HL-60 (cell line): ENCODE data around the gene MRPL37.

Experiments used
- DNase-seq, 2 experiments: peaks; one replicate each; pipeline ENCODE4 v3.0.0-alpha.2; 2010 to 2020; ENCODE audit warnings: low read depth in 1 of 2, low spot score in 1 of 2
- H3K27ac ChIP-seq: fragments of 250-450 bp; sonication (Bioruptor Pico); replicated peaks from 2 replicates; pipeline ENCODE4 v1.5.1; 2020; ENCODE audit warnings: mild to moderate bottlenecking, moderate library complexity
- H3K27me3 ChIP-seq: fragments of 250-450 bp; sonication (Bioruptor Pico); 2 replicates; pipeline ENCODE4 v1.5.1; 2021; ENCODE audit warnings: mild to moderate bottlenecking, moderate library complexity; ENCODE audit not compliant: insufficient read depth, poor library complexity, severe bottlenecking
- H3K4me3 ChIP-seq: replicated peaks from 2 replicates; pipeline ENCODE4 v1.5.1; 2011; ENCODE audit warnings: mild to moderate bottlenecking, control low read depth, low read length; ENCODE audit not compliant: insufficient read depth
- GABPA ChIP-seq: IDR thresholded peaks from 2 replicates; pipeline ENCODE4 v1.6.1; 2012; ENCODE audit warnings: low read depth
- POLR2AphosphoS5 ChIP-seq: IDR thresholded peaks from 2 replicates; pipeline ENCODE4 v1.6.1; 2012; ENCODE audit warnings: low read depth
- SPI1 ChIP-seq: IDR thresholded peaks from 2 replicates; pipeline ENCODE4 v1.6.1; 2012; ENCODE audit warnings: low read depth, mild to moderate bottlenecking, borderline replicate concordance
- TF ChIP-seq, protein P1 (sequence below): IDR thresholded peaks from 2 replicates; pipeline ENCODE4 v1.6.1; 2012; ENCODE audit warnings: low read depth; ENCODE audit not compliant: insufficient replicate concordance
- TF ChIP-seq, protein P2 (sequence below): IDR thresholded peaks from one replicate; pipeline ENCODE4 v1.5.1; 2011; ENCODE audit warnings: low read length, control low read depth, inconsistent platforms; ENCODE audit not compliant: insufficient read depth

Gene MRPL37

DNA sequence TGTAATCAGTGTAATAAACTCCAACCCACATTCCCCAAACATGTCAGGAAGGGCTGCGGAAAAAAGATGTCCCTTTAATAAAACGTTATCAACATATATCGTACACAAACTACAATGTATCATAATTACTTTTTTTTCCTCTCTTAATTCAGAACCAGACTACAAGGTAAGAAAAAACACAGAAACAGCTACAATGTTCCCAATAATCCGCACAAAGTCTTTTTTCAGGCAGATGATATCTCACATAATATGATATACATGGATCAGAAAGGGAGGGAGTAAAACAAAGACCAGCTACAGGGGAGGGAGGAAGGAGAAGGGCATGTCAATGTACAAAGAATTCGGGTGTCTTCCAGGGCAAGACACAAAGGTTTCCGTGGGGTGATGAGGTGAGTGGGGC lies 25.4 kb downstream of the MRPL37 start:
- DNase-seq, result no peak
- Histone ChIP-seq H3K27ac (no peak overlapping the region), H3K27me3 (no peaks in the 10 kb centered on the region), H3K4me3 (no peak overlapping the region)
- 0 out of 2 replicates have a peak, but pooled peaks have one; percentile 6 for TF ChIP-seq POLR2AphosphoS5
- TF ChIP-seq, protein P1, sequence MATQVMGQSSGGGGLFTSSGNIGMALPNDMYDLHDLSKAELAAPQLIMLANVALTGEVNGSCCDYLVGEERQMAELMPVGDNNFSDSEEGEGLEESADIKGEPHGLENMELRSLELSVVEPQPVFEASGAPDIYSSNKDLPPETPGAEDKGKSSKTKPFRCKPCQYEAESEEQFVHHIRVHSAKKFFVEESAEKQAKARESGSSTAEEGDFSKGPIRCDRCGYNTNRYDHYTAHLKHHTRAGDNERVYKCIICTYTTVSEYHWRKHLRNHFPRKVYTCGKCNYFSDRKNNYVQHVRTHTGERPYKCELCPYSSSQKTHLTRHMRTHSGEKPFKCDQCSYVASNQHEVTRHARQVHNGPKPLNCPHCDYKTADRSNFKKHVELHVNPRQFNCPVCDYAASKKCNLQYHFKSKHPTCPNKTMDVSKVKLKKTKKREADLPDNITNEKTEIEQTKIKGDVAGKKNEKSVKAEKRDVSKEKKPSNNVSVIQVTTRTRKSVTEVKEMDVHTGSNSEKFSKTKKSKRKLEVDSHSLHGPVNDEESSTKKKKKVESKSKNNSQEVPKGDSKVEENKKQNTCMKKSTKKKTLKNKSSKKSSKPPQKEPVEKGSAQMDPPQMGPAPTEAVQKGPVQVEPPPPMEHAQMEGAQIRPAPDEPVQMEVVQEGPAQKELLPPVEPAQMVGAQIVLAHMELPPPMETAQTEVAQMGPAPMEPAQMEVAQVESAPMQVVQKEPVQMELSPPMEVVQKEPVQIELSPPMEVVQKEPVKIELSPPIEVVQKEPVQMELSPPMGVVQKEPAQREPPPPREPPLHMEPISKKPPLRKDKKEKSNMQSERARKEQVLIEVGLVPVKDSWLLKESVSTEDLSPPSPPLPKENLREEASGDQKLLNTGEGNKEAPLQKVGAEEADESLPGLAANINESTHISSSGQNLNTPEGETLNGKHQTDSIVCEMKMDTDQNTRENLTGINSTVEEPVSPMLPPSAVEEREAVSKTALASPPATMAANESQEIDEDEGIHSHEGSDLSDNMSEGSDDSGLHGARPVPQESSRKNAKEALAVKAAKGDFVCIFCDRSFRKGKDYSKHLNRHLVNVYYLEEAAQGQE, result no peak

DNA sequence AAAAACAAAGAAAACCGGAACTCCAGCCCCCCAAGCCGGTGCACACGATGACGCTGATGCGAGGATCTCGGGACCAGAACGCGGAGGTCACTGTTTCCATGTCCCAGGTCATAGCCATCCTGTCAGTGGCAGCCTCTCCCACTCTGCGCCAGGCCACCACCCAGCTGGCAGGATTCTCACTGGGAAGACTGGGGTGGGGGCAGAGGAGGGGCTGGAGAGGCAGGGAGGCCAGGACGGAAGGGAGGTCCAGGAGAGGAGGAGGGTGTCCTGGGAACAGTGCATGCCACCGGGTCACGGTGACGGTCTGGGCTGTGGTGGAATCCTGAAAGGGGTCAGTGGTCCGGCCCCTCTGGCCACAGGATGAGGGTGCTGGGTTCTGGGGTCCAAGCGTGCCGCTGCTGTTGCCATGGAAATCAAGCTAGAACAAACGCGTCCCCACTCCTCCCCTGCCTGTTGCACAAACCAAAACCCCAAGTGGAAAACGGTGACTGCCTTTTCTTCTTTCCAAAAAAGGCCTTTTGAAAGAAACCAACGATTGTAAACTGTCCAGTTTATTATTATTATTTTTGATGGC lies 26.1 kb downstream of the MRPL37 start:
- no peak for DNase-seq
- H3K27me3 ChIP-seq, result no peaks in the 10 kb centered on the region
- no peak overlapping the region for H3K4me3 ChIP-seq
- TF ChIP-seq, protein P1, result no peak
- TF ChIP-seq, protein P2, sequence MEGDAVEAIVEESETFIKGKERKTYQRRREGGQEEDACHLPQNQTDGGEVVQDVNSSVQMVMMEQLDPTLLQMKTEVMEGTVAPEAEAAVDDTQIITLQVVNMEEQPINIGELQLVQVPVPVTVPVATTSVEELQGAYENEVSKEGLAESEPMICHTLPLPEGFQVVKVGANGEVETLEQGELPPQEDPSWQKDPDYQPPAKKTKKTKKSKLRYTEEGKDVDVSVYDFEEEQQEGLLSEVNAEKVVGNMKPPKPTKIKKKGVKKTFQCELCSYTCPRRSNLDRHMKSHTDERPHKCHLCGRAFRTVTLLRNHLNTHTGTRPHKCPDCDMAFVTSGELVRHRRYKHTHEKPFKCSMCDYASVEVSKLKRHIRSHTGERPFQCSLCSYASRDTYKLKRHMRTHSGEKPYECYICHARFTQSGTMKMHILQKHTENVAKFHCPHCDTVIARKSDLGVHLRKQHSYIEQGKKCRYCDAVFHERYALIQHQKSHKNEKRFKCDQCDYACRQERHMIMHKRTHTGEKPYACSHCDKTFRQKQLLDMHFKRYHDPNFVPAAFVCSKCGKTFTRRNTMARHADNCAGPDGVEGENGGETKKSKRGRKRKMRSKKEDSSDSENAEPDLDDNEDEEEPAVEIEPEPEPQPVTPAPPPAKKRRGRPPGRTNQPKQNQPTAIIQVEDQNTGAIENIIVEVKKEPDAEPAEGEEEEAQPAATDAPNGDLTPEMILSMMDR, result no peak
- TF ChIP-seq POLR2AphosphoS5 (no peak; the same call in 1 of the 2 replicates), GABPA (no peak), SPI1 (no peak)
- H3K27ac ChIP-seq, result no peak overlapping the region

DNA sequence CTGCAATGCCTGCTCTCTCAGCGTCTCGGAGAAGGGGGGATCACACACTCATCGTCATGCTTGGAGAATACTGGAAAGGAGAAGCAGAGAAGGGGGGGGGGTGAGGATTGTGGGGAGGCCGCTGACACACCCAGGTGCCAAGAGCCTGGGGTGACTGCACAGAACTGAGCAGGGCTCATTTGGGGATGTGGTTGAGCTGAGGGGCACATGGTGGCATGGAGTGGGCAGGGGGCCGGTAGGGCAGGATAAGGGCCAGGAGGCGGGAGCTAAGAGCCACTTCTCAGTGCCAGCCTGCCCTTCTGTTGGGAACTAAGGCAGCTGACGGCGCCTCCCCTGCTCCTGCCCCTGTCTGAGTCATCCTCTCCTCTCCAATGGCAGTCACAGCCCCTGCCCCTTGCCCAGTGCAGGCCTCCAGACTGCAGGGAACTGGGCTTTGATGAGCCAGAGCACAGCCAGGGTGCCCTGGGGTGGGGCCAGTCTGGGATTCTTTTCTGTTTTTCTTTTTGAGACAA lies 27.2 kb downstream of the MRPL37 start:
- H3K27ac ChIP-seq, result no peak overlapping the region

DNA sequence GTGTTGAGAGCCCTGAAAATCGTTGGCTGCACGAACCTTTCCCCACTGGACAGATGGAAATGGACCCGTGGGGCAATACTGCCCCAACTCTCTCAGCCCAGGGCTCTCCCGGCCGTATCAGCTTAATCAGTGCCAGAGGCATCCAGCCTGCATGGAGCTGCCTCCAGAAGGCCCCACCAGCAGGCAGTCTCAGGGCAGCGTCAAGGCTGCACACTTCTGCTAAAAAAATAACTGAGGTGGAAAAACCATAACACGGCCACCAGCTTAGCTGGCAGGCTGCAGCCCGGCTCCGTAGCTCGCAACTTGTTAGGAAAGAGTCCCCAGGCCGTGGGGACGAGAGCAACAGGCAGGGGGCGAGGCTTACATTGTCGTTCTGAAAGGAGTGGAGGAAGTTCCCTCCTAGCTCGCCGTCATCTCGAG lies 27.9 kb downstream of the MRPL37 start:
- DNase-seq, result peak in 1 of 2 experiments; percentile 80
- no peak for TF ChIP-seq GABPA
- TF ChIP-seq, protein P1, result no peak
- TF ChIP-seq POLR2AphosphoS5, result no peak
- TF ChIP-seq, protein P2, result no peak
- TF ChIP-seq SPI1, result no peak
- H3K4me3 ChIP-seq, result no peak overlapping the region
- 0 out of 2 replicates have a peak overlapping the region, but pooled peaks have one; percentile 3 for H3K27ac ChIP-seq
- H3K27me3 ChIP-seq, result no peaks in the 10 kb centered on the region

More for the DNA sequence above, 27.2 kb downstream of the MRPL37 start:
- DNase-seq, result peak; percentile 70
- Histone ChIP-seq H3K27me3 (no peaks in the 10 kb centered on the region), H3K4me3 (no peak overlapping the region)
- TF ChIP-seq POLR2AphosphoS5, result 0 out of 2 replicates have a peak, but pooled peaks have one; percentile 23
- no peak; the same call in 1 of the 2 replicates for TF ChIP-seq SPI1
